Cerebellar nuclear complex (tissue), 1 donor: ENCODE measurements around the gene FHIT.

Experiments used
- DNase-seq, 2 experiments: peaks; one replicate each; lab custom pipeline; 2025; lab: John Stamatoyannopoulos, UW

The FHIT gene

DNA sequence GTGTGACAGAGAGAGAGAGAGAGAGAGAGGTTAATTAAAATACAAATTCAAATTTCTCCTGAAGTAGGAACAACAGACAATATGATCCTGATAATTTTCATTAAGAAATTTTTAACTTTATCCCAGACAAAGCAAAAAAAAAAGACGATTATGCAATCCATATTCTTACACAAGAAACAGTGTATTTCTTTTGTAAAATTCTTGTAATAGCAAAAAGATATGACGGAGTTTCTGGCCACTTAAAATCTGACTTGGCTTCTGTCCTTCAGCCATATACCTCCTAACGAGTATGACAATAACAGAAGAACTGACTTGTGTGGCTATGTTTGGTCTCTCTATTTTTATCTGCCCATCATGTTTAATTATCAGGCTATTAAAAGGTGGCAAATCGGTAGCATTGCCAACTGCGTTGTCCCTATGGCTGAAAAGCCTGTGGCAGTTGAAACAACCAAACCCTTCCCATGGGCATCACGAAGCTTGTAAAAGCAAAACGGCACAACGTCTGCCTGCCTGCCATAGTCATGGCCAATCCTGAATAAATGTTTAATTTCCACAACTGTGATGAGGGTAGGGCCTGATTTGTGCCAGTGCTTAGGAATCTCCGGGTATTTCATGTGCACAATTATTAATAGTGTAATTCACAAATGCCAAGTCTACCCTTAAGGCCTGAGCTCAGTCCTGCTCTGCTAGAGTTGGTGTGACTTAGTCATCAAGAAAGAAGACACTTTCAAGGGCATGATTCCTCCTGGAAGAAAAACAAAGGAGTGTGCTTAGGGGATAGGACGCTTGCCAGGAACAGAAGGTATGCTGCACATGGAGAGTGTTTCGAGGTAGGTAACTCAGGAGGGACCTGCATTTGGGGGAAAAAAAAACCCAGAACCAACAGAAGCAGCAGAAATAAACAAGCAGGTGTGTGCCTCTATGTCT, 1090.2 kb downstream of the FHIT start:
- DNase-seq = no peak

DNA sequence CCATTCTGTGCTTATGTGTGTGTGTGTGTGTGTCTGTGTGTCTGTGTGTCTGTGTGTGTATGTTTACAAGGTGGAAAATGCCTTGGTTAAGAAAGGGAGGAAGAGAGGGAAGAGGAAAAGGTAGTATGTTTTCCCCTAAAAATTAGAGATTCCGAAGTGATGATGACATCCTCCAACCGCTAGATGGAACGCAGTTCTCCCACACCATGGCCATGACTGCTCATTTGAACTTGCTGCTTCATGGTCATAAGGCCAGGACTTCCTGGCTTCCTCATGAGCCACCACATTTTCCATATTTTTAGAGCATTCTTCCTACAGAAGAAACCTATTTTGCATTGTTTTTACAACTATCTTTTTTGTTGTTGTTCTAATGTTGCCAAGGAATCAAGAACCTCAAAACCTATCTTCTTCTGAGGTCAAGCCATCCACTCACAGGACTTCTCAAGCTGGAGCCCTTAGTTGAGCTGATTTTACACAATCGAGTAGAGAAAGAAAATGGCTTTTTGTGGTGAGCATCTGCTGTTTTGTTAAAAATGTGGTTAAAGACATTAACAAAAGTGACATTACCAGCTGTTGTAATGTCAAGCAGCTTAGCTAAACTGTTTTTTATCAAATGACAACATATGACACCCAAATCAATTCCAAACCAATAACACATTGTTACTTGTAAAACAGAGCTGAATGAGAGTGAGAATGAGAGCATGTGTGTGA, 1091.0 kb downstream of the FHIT start:
- no peak for DNase-seq

DNA sequence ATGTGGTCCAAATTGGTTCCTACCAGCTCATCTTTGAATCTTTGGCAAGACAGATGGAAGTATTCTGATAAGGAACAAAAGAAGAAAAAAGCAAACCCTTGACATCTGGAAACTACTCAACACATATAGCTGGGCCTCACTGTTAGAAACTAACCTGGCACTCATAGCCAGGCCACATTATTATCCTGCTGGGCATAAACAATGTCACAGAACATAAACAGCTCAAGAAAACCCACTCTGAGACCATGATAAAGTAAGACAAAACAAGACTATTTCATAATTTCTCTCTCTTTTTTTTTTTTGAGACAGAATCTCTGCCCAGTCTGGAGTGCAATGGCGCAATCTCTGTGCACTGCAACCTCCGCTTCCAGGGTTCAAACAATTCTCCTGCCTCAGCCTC, 1093.2 kb downstream of the FHIT start:
- no peak for DNase-seq

DNA sequence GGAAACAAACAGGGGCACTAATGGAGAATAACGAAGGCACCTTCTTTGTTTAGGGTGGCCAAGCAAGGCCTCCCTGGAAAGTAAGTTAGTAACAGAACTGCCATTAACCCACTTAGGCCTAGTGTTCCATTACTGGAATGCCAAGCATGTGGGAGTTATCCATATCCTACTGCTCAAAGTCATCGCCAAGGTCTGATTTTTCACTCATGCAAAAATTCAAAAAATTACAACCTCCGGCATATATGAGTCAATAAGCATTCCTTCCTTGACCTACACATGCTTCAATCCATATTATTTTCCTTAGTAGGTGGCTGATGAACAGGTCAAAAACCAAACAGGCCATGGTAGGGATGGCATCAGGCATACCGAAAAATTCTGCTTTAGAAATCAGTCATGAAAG, 1097.2 kb downstream of the FHIT start:
- DNase-seq = no peak

DNA sequence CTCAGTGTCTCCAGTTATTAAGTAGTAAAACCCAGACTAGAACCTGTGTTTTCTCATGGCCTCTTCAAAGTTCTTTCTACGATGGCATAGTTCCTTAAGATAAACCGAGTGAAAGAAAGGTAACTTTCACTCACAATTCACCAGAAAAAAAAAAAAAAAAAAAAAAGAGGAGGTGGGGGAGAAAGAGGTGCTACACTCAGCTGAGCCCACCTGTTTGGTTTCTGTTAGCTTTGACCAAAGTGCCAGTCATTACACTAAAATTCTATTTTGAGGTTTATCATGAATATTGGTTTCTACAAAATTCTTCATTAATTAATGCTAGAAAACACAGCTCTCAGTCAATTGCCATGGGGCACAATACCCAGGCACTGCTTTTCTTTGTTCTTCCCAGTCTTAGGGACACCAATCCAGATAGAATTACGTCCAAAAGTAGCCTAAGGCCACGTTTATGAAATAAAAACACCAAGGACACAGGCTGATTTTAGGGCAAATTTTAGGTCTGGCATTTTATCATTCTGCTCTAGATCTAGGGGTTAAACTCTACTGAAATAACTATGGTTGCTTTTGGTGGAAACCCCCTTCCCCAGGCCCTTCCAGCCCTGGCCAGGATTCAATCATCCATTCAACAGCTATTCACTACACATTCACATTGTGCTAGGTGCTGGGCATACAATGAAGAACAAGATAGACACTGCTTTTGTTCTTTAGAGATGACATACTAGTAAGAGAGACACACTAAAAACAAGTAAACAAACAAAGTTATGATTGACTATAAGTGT, 1097.8 kb downstream of the FHIT start:
- no peak for DNase-seq

DNA sequence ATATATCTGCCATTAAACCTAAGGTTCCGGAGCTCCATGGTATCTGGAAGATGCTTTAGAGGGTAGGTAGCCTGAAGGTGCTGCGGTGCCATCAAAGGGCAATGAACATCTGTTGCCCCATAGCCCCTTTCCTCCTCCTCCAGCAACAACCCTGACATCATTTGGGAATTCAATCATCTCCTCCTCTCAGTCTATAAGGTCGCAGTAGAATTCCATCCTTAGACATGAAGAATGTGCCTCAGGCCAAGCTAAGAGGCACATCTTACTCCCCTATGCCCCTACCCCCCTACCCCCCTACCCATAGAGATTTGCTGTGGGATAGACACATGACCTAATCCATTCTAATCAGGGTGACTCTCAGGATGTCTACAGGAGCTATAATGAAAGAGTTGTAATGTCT, 1101.8 kb downstream of the FHIT start:
- DNase-seq = no peak

DNA sequence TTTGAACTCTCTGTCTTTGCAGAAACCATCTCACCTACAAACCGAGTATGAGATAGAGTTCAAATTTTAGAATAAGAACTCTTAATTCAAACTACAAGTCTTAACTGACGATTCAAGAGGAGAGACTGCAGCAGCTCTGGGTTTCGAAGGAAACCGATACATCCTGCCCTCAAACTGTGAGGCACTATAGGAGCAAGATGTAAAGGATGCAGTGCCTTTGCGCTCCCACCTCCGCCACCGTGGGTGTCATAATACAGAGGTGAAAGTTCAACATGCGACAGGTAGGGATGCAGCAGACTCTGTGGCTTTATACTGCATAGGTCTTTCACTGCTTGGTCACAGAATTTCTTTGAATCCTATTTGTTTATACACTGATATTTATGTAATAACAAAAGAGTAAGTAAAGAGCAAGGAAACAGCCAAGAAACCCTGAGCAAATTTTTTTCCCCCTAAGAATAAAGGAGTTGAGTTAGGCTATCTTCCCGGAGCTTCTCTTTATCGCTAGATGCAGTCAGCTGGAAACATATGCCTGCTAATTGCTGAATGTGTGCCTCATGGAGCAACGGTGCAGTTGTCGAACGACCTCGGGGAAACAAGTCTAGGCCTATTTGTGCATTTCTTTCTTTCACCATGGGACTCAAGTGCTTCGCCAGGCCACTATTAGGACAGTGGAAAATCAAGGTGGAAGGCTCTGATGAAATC, 1103.9 kb downstream of the FHIT start:
- no peak for DNase-seq

DNA sequence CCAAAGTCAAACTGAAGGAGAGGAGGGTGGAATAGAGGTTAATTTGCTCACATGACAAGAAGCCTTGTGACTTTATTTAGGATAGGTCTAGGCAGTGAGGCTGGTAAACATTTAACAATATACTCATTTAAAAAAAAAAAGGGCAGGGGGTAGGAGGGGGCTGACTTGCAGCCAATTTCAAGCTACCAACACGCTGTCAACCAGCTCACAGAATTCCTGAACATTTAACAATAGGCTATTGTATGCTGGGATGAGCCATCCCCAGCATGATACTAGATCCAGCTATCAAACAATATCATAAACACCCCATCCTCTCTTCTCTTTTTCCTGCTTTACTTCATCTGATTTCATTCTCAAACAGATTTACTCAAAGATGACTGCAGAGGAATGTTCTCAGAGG, 1105.1 kb downstream of the FHIT start:
- no peak for DNase-seq

DNA sequence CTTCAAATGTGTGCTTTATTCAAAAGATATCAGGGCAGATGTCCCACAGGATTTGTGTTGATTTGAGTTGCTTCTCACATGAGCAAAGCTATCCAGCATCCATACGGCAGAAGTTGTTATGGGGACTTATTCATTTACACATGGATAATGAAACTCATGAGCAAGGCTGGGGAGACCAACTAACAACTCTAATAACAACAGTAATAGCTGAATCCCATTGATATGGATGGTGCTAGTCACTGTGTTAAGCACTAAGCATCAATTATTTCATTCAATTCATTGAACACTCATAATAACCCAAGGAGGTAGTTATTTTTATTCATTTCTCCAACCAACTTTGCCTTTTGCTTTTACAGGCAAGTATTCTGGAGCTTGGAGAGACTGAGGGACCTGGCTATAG, 1107.2 kb downstream of the FHIT start:
- no peak for DNase-seq

DNA sequence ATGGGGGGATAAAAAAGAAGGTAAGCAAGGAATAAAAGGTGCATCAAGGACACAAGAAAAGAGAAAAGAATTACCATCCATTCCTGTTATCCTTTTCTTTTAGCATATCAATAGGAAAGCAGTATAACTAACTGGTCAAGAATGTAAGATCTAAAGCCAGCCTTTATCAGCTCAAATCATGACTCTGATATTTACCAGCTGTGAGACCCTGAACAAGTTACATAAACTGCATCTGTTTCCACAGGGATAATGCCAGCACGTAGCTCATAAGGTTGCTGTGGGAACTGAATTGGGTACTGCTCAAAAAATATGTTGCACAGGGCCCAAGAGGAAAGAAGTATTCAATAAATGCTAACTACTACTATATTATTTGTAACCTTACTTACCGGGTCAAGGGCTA, 1109.2 kb downstream of the FHIT start:
- DNase-seq = no peak

DNA sequence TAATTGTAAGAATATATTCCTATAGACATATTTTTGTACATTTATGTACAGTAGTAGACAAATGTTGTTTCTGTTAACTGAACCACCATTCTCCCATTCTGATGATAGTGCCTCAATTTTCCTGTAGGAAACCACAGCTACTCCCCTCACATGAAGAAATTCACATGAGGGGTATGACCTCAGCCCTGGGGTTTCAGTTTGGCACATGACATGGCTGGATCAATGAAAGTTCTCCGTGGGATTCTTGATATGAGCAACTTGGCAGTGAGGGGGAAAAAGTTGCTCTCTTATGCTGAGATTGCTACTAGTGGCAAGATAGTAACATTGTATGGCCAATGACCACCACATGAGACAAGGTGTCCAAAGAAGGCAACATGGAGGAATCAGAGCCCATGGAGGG, 1111.1 kb downstream of the FHIT start:
- no peak for DNase-seq

DNA sequence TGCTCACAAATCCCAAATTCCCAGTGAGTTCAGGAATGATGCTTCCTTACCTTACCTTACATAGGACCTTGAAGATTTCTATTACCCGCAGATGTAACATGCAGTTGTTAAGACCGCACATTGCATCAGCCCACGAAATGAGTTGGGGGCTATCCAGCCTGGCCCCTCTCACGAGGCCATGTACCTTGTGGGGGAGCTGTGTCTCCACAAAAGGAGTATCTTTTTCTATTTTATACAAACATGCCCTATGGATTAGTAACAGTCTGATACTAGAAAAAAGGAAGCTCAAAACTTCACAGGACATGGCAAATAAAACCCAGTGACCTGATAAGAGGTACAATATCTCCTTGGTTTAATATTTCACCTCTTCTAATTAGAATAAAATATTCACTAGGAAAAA, 1114.7 kb downstream of the FHIT start:
- no peak for DNase-seq

DNA sequence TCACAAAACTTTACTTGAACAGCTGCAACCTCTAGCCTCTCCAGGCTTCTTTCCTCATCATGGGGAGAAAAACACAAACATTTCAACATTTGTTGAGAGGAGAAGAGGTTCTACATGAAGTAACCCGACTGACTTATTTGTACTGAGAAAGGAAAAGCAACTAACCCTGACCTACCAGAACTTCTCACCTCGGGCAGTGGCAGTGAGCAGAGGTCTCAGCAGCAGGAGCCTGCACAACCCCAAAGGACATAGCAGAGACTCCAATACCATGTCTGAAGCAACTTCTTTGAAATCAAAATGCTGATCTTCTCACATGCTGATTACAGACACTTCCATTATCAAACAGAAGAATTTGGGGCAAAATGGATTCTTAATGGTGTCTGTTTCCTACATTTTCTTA, 1115.8 kb downstream of the FHIT start:
- no peak for DNase-seq

DNA sequence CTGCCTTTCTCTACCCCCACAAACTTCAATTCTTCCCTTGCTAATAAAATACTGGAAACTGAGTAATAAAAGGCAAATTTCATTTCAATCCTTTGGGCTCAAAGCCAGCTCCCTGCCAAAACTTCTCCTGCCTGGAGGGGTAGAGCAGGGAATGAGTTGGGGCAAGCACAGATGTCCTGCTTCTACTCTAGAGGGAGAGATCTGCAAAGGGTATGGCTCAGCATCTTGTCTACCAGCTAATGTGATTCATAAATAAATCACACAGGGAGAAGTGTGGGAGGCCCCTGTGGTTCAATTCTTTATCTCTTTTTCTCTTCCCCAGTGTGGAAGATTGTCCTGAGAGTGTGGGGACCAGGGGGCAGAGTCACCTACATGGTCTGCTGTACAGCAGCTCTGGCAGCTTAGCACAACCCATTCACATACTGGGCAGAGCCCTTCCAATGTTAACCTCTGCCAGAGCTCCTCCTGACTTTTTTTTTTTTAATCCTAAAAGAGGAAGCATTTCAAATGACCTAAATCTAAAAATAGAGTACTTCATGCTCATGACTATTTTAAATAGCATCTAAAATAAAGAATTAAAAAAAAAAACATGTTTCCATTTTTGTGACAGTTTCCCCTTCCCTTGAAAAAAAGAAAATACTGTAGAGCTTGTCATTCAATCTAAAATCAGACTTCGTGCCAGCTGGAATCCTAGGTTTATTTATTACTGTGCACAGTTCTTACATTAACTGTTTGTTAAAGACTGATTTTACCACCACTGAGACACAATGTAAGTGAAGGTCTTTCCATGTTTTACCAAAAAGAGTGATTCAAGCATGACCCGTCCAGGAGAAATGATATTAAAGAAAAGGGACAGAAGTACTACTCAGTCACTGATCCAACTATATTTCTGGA, 1117.7 kb downstream of the FHIT start:
- DNase-seq = no peak

DNA sequence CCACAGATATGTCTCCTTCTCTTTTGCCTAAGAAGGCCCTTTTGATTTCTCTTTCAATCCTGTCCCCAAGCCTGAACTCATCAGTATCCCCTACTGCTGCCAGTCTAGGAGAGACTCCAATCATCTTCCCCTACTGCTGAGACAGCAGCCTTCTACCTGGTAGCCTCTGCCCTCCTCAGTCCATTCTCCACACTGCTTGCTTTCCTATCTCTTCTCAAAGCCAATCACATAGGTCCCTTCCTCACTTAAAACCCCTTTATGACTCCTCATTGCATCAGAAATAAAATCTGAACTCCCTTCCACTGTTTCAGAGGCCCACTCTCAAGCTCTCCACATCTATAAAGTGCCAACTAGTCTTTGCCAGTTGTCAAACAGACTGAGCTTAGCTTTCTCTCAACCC, 1119.6 kb downstream of the FHIT start:
- no peak for DNase-seq

DNA sequence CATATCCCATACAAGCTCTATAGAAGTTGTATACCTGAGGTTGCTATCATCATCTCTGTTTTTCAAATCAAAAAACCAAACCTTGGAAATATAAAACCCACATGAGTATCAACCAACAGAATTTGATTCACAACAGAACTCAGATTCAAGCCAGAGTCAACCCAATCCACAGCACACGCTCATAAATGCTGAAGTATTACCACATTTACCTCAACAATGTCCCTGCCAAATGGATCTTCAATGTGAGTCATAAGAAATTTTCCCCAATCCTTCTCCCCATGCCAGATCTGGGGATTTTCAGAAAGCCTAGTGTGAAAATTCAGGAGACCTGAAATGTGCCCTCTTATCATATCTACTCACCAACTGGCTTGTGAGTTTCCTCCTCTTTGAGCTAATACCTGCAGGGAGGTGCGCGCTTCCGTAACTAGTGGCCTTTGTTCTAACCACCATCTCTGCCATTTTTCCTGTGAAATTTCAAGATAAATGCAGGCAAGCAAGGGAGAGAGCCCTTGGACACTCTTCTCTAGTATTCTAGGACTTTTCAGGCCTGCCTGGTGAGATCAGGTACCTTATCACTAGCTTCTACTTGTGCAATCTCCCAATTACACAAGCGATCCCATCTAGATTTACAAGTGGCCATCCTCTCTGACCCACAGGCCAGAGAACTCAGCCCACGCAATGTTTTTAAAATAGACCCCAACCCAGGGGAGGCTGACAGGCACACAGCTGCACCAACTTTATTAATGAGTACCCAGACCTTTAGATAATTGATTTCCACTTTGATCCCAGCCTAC, 1124.5 kb downstream of the FHIT start:
- no peak for DNase-seq

DNA sequence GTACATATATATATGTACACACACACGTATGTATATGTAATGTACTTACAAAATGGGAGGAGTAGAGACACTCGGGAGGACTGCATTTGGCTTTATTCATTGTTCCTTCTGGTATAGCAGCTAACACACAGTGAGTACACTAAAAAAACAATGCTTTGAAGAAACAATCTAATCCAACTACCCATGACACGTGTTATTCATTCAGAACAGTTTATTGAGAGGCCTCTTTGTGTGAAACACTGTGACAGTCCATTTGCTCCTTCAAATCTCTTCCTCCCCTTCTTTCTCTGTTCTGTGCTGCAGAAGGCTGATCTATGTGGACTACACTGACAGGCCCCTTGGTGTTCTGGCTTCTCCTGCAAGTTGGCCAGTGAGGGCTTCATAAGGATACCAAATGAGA, 1125.6 kb downstream of the FHIT start:
- no peak for DNase-seq

DNA sequence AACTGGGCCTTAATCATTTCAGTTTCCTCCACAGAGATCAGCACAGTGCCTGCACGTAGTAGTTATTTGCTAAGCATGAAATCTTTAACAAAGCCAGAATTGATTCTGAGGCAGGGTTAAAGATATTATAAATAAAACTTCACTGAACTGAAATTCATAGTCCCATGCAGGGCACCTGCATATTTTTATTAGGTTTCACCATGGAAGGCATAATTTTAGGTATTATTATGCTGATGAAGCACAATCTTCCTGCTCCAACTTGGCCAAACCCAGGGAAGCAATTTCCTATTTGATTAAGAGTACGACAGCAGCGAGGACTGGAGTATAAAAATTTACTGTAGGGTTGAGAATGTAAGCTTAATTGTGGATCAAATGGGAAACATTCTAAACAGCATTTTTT, 1131.0 kb downstream of the FHIT start:
- DNase-seq = no peak

DNA sequence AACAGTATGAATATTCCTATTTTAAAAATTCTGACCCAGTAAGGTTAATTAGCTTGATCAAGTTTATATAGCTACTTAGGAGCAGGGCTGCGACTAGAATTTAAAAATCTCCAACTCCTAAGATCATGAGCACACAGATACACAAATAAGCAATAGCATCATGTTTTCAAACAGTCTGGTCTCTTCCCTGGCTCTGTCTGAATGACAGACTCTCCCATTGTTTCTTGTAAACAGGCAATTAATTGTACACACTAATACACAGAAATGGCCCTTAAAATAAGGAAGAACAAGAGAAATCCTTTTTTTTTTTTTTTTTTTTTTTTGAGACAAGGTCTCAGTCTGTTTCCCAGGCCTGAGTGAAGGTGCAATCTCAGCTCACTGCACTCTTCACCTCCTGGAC, 1137.1 kb downstream of the FHIT start:
- no peak for DNase-seq

DNA sequence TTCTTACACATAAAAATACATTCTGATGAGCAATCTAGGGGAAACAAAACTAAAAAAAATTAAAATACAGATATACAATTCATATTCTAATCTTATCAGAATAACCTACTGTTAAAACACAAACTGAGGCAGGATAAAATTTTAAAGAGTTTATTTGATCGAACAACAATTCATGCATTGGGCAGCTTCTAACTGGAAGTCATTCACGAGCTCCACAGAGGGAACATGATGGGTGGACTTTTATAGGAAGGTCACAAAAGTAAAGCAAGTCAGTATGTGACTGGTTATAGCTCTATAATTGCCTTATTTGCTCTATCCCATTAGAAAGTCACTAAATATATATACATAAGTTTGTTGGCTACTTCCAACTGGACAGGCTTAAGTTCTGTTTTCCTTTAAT, 1144.0 kb downstream of the FHIT start:
- no peak for DNase-seq
